H9 (cell line): ENCODE data around the gene APOL6. TPM values are rescaled to one million over a fixed set of nuclear protein-coding genes. Genes with fewer than 3 reads are reported as not detected.

ENCODE experiments used
- DNase-seq: peaks from one replicate; pipeline ENCODE4 v3.0.0-alpha.2; 2017
- H2AFZ ChIP-seq: one replicate; pipeline ENCODE4 v1.6.1; 2013; ENCODE audit warnings: mild to moderate bottlenecking, low read length, control low read depth, moderate library complexity
- H2AK5ac ChIP-seq: 2 replicates; pipeline ENCODE4 v1.6.1; 2013; ENCODE audit warnings: low read length, control low read depth, mixed read lengths; ENCODE audit not compliant: insufficient read length
- H2BK120ac ChIP-seq: one replicate; pipeline ENCODE4 v1.6.1; 2013; ENCODE audit warnings: low read depth, mild to moderate bottlenecking, low read length, control low read depth, inconsistent platforms; ENCODE audit not compliant: poor library complexity, severe bottlenecking
- H2BK12ac ChIP-seq: 2 replicates; pipeline ENCODE4 v1.6.1; 2013; ENCODE audit warnings: low read length, control low read depth, mixed read lengths, low read depth; ENCODE audit not compliant: insufficient read length
- H2BK15ac ChIP-seq: 2 replicates; pipeline ENCODE4 v1.6.1; 2013; ENCODE audit warnings: low read depth, low read length, control low read depth
- H2BK20ac ChIP-seq: one replicate; pipeline ENCODE4 v1.6.1; 2013; ENCODE audit warnings: low read depth, mild to moderate bottlenecking, low read length, control low read depth, inconsistent platforms; ENCODE audit not compliant: poor library complexity, severe bottlenecking
- H2BK5ac ChIP-seq: 2 replicates; pipeline ENCODE4 v1.6.1; 2013; ENCODE audit warnings: low read length, control low read depth, mixed read lengths; ENCODE audit not compliant: insufficient read length
- H3K14ac ChIP-seq: 2 replicates; pipeline ENCODE4 v1.6.1; 2013; ENCODE audit warnings: low read length, control low read depth; ENCODE audit not compliant: insufficient read depth
- H3K18ac ChIP-seq: 2 replicates; pipeline ENCODE4 v1.6.1; 2013; ENCODE audit warnings: low read depth, mild to moderate bottlenecking, mixed read lengths, low read length, control low read depth; ENCODE audit not compliant: insufficient read length
- H3K23ac ChIP-seq: 2 replicates; pipeline ENCODE4 v1.6.1; 2013; ENCODE audit warnings: low read length, control low read depth, mixed read lengths, low read depth; ENCODE audit not compliant: insufficient read length
- H3K23me2 ChIP-seq: 2 replicates; pipeline ENCODE4 v1.6.1; 2013; ENCODE audit warnings: low read depth, mild to moderate bottlenecking, mixed read lengths, low read length, control low read depth; ENCODE audit not compliant: insufficient read length, poor library complexity, severe bottlenecking
- H3K27ac ChIP-seq: 2 replicates; pipeline ENCODE4 v1.5.1; 2013; ENCODE audit warnings: low read length, control low read depth, mixed read lengths, low read depth; ENCODE audit not compliant: insufficient read length
- H3K27me3 ChIP-seq: 2 replicates; pipeline ENCODE4 v1.6.1; 2013; ENCODE audit warnings: low read length, control low read depth, inconsistent platforms; ENCODE audit not compliant: insufficient read depth
- H3K4ac ChIP-seq: 2 replicates; pipeline ENCODE4 v1.6.1; 2013; ENCODE audit warnings: low read depth, mild to moderate bottlenecking, control low read depth, inconsistent platforms, low read length, moderate library complexity
- H3K4me1 ChIP-seq: 2 replicates; pipeline ENCODE4 v1.6.1; 2013; ENCODE audit warnings: low read length, control low read depth, inconsistent platforms; ENCODE audit not compliant: insufficient read depth
- H3K4me2 ChIP-seq: 2 replicates; pipeline ENCODE4 v1.6.1; 2013; ENCODE audit warnings: low read length, control low read depth, mixed read lengths; ENCODE audit not compliant: insufficient read length, insufficient read depth
- H3K56ac ChIP-seq: 2 replicates; pipeline ENCODE4 v1.6.1; 2013; ENCODE audit warnings: low read depth, mild to moderate bottlenecking, mixed read lengths, low read length, control low read depth; ENCODE audit not compliant: insufficient read length
- H3K79me1 ChIP-seq: 2 replicates; pipeline ENCODE4 v1.6.1; 2013; ENCODE audit warnings: low read depth, mild to moderate bottlenecking, moderate library complexity, low read length, control low read depth, inconsistent platforms; ENCODE audit not compliant: insufficient read depth, poor library complexity, severe bottlenecking
- H3K79me2 ChIP-seq: 2 replicates; pipeline ENCODE4 v1.6.1; 2013; ENCODE audit warnings: low read length, control low read depth, inconsistent platforms; ENCODE audit not compliant: insufficient read depth
- H3K9ac ChIP-seq: 2 replicates; pipeline ENCODE4 v1.6.1; 2013; ENCODE audit warnings: low read length, control low read depth, mixed read lengths; ENCODE audit not compliant: insufficient read length; ENCODE audit errors: extremely low read depth
- H3K9me3 ChIP-seq: one replicate; pipeline ENCODE4 v1.6.1; 2013; ENCODE audit warnings: low read depth, low read length, inconsistent platforms; ENCODE audit not compliant: control insufficient read depth
- H3T11ph ChIP-seq: one replicate; pipeline ENCODE4 v1.6.1; 2013; ENCODE audit warnings: mild to moderate bottlenecking, low read length, control low read depth, inconsistent platforms
- H4K20me1 ChIP-seq: one replicate; pipeline ENCODE4 v1.6.1; 2013; ENCODE audit not compliant: control insufficient read depth, insufficient read length, insufficient read depth
- H4K5ac ChIP-seq: 2 replicates; pipeline ENCODE4 v1.6.1; 2013; ENCODE audit warnings: low read depth, mild to moderate bottlenecking, mixed read lengths, low read length, control low read depth; ENCODE audit not compliant: insufficient read length
- H4K8ac ChIP-seq: replicated peaks from 2 replicates; pipeline ENCODE4 v1.6.1; 2013; ENCODE audit warnings: low read length, control low read depth, mixed read lengths, low read depth; ENCODE audit not compliant: insufficient read length
- H4K91ac ChIP-seq: 2 replicates; pipeline ENCODE4 v1.6.1; 2013; ENCODE audit warnings: low read depth, mild to moderate bottlenecking, moderate library complexity, mixed read lengths, low read length, control low read depth; ENCODE audit not compliant: insufficient read length
- H3K27ac Mint-ChIP-seq, 3 experiments: 2 replicates in 2 of 3; 3 replicates in 1 of 3; pipeline ENCODE4 v1.8.0; 2020 to 2021; ENCODE audit warnings: mixed read lengths in 3 of 3, mild to moderate bottlenecking in 1 of 3, moderate library complexity in 1 of 3
- H3K27me3 Mint-ChIP-seq: 2 replicates; pipeline ENCODE4 v1.8.0; 2021; ENCODE audit warnings: low read depth, mild to moderate bottlenecking, moderate library complexity, mixed read lengths
- H3K36me3 Mint-ChIP-seq, 3 experiments: 2 replicates in 2 of 3; 3 replicates in 1 of 3; pipeline ENCODE4 v1.8.0; 2020 to 2021; ENCODE audit warnings: low read depth in 3 of 3, mixed read lengths in 3 of 3; ENCODE audit not compliant: insufficient read depth in 1 of 3
- H3K4me1 Mint-ChIP-seq, 2 experiments: 2 replicates each; pipeline ENCODE4 v1.8.0; 2020; ENCODE audit warnings: mixed read lengths in 2 of 2
- H3K4me3 Mint-ChIP-seq, 2 experiments: 2 replicates in 1 of 2; 3 replicates in 1 of 2; pipeline ENCODE4 v1.8.0; 2020 to 2021; ENCODE audit warnings: mild to moderate bottlenecking in 2 of 2, mixed read lengths in 2 of 2, moderate library complexity in 1 of 2
- H3K9me3 Mint-ChIP-seq, 2 experiments: 2 replicates in 1 of 2; 3 replicates in 1 of 2; pipeline ENCODE4 v1.8.0; 2020; ENCODE audit warnings: mild to moderate bottlenecking in 2 of 2, mixed read lengths in 2 of 2, moderate library complexity in 1 of 2
- WGBS: extraction: QIAGEN DNeasy Blood & Tissue Kit; methylation state at CpG from one replicate; pipeline ENCODE4 v1.1.7; 2013; ENCODE audit warnings: missing lambda C conversion rate, low lambda C conversion rate, mixed read lengths; ENCODE audit not compliant: insufficient read length; ENCODE audit errors: extremely low coverage; 5-methylcytosine and 5-hydroxymethylcytosine counted together
- total RNA-seq: library from RNA; stranded (reverse); gene quantifications from 2 replicates; pipeline ENCODE4 v1.2.1, GENCODE V29; 2021
- TF ChIP-seq, protein P1 (sequence below): fragments of 200-600 bp; sonication (generic); conservative IDR thresholded peaks from 3 replicates; pipeline ENCODE4 v1.8.0; 2021; ENCODE audit warnings: antibody characterized with exemption, mild to moderate bottlenecking

Gene APOL6
- total RNA-seq, 1 experiment from 2014 or later: 0.07 TPM

DNA sequence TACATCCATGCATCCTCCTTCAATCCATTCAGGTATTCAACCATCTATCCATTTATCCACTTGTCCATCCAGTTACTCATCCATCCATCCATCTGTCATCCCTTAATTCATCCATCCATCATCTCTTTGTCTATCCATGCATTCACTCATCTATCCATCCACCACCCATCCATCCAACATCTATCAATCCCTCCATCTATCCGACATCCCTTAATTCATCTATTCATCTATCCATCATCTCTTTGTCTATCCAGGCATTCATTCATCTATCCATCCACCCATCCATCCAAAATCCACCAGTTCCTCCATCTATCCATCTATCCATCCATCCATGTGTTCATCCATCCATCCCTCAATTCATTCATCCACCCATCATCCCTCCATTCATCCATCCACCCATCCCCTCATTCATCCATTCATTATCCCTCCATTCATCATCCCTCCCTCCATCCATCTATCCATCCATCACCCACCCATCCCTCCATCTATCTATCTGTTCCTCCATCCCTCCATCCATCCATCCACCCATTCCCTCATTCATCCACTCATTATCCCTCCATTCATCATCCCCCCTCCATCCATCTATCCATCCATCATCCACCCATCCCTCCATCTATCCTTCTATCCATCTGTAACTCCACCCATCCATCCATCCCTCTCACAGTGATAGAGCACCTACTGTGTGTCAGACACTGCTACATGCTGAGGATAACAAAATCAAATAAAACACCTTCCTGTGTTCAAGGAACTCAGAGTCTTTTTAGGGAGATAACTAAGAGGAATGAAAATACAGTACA, 29.6 kb upstream of the APOL6 start:
- Mint-ChIP-seq H3K36me3 (no peaks in the 10 kb centered on the region), H3K27ac (no peak overlapping the region), H3K4me3 (no peak overlapping the region), H3K9me3 (no peaks in the 10 kb centered on the region), H3K27me3 (peaks cover 7% of the 10 kb centered on the region; the same call in 1 of the 2 replicates), H3K4me1 (peaks cover 9 to 21% of the 10 kb centered on the region in 2 experiments)
- Histone ChIP-seq H2BK120ac (no peak overlapping the region), H3K9ac (no peak overlapping the region), H4K20me1 (no peaks in the 10 kb centered on the region), H2BK15ac (no peak overlapping the region), H3K23ac (no peak overlapping the region), H3K4me1 (no peaks in the 10 kb centered on the region), H3K56ac (no peak overlapping the region), H3K9me3 (no peaks in the 10 kb centered on the region), H3K27ac (no peak overlapping the region), H3T11ph (no peak overlapping the region), H2BK5ac (no peak overlapping the region), H4K8ac (no peak overlapping the region), H3K79me2 (no peaks in the 10 kb centered on the region), H2BK20ac (no peak overlapping the region), H4K91ac (no peak overlapping the region), H3K14ac (no peak overlapping the region), H3K27me3 (no peaks in the 10 kb centered on the region), H2AFZ (no peak overlapping the region), H2BK12ac (no peak overlapping the region), H2AK5ac (no peak overlapping the region), H3K23me2 (no peaks in the 10 kb centered on the region), H3K4ac (no peak overlapping the region), H3K4me2 (no peak overlapping the region), H3K18ac (no peak overlapping the region), H4K5ac (peak overlapping the region; percentile 17), H3K79me1 (no peaks in the 10 kb centered on the region)
- WGBS: 100% methylated on average over 1 of the region's 1 CpG
- no peak for DNase-seq
- TF ChIP-seq, protein P1, sequence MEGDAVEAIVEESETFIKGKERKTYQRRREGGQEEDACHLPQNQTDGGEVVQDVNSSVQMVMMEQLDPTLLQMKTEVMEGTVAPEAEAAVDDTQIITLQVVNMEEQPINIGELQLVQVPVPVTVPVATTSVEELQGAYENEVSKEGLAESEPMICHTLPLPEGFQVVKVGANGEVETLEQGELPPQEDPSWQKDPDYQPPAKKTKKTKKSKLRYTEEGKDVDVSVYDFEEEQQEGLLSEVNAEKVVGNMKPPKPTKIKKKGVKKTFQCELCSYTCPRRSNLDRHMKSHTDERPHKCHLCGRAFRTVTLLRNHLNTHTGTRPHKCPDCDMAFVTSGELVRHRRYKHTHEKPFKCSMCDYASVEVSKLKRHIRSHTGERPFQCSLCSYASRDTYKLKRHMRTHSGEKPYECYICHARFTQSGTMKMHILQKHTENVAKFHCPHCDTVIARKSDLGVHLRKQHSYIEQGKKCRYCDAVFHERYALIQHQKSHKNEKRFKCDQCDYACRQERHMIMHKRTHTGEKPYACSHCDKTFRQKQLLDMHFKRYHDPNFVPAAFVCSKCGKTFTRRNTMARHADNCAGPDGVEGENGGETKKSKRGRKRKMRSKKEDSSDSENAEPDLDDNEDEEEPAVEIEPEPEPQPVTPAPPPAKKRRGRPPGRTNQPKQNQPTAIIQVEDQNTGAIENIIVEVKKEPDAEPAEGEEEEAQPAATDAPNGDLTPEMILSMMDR: no peak
